Astrocyte (in vitro differentiated cells and primary cell): ENCODE measurements around the gene SPTBN5. TPM values are rescaled to one million over a fixed set of nuclear protein-coding genes. Genes with fewer than 3 reads are reported as not detected.

Experiments used
- DNase-seq: peaks from one replicate; pipeline ENCODE4 v3.0.0-alpha.2; 2010; ENCODE audit warnings: low read depth
- FAIRE-seq: peaks from 2 replicates; lab custom pipeline; 2011; peaks lifted over from hg19 to GRCh38; lab: Jason Lieb, UNC
- H2AFZ ChIP-seq: 2 replicates; pipeline ENCODE4 v1.6.0; 2012; ENCODE audit warnings: low read depth, low read length, inconsistent platforms
- H3K27ac ChIP-seq: 2 replicates; pipeline ENCODE4 v1.5.1; 2011; ENCODE audit warnings: low read depth, low read length, inconsistent platforms
- H3K27me3 ChIP-seq: 2 replicates; pipeline ENCODE4 v1.6.0; 2011; ENCODE audit warnings: low read length, inconsistent platforms; ENCODE audit not compliant: insufficient read depth
- H3K36me3 ChIP-seq: 2 replicates; pipeline ENCODE4 v1.5.1; 2011; ENCODE audit warnings: low read length, inconsistent platforms; ENCODE audit not compliant: insufficient read depth
- H3K4me1 ChIP-seq: 2 replicates; pipeline ENCODE4 v1.5.1; 2011; ENCODE audit warnings: low read length, inconsistent platforms; ENCODE audit not compliant: insufficient read depth
- H3K4me2 ChIP-seq: 2 replicates; pipeline ENCODE4 v1.6.0; 2012; ENCODE audit warnings: low read length, inconsistent platforms
- H3K4me3 ChIP-seq: 2 replicates; pipeline ENCODE4 v1.5.1; 2011; ENCODE audit warnings: low read depth, mild to moderate bottlenecking, low read length, inconsistent platforms; ENCODE audit not compliant: insufficient read depth
- H3K79me2 ChIP-seq: 2 replicates; pipeline ENCODE4 v1.6.0; 2012; ENCODE audit warnings: mild to moderate bottlenecking, low read length, inconsistent platforms; ENCODE audit not compliant: insufficient read depth
- H3K9ac ChIP-seq: 2 replicates; pipeline ENCODE4 v1.6.0; 2012; ENCODE audit warnings: mild to moderate bottlenecking, low read length, inconsistent platforms
- H3K9me3 ChIP-seq: 2 replicates; pipeline ENCODE4 v1.5.1; 2012; ENCODE audit warnings: low read depth, mild to moderate bottlenecking, low read length, inconsistent platforms; ENCODE audit not compliant: insufficient read depth
- H4K20me1 ChIP-seq: 2 replicates; pipeline ENCODE4 v1.6.0; 2012; ENCODE audit warnings: low read length, inconsistent platforms; ENCODE audit not compliant: insufficient read depth
- H3K27ac Mint-ChIP-seq: one replicate; pipeline ENCODE4 v1.8.0; 2021; ENCODE audit warnings: mild to moderate bottlenecking, mixed read lengths; ENCODE audit not compliant: unreplicated experiment
- H3K27me3 Mint-ChIP-seq: one replicate; pipeline ENCODE4 v1.8.0; 2021; ENCODE audit warnings: low read depth, mixed read lengths; ENCODE audit not compliant: unreplicated experiment
- H3K36me3 Mint-ChIP-seq: one replicate; pipeline ENCODE4 v1.8.0; 2021; ENCODE audit warnings: low read depth, mixed read lengths; ENCODE audit not compliant: unreplicated experiment
- H3K4me1 Mint-ChIP-seq: one replicate; pipeline ENCODE4 v1.8.0; 2021; ENCODE audit warnings: low read depth, mixed read lengths; ENCODE audit not compliant: unreplicated experiment
- H3K4me3 Mint-ChIP-seq: one replicate; pipeline ENCODE4 v1.8.0; 2021; ENCODE audit warnings: mild to moderate bottlenecking, moderate library complexity, mixed read lengths; ENCODE audit not compliant: unreplicated experiment
- H3K9me3 Mint-ChIP-seq: one replicate; pipeline ENCODE4 v1.8.0; 2021; ENCODE audit warnings: mild to moderate bottlenecking, mixed read lengths; ENCODE audit not compliant: unreplicated experiment
- CTCF ChIP-seq: IDR thresholded peaks from 2 replicates; pipeline ENCODE4 v1.5.1; 2011; ENCODE audit warnings: low read depth, mild to moderate bottlenecking, inconsistent platforms, low read length, moderate library complexity; ENCODE audit not compliant: insufficient read depth
- EZH2 ChIP-seq: IDR thresholded peaks from 2 replicates; pipeline ENCODE4 v1.6.1; 2012; ENCODE audit warnings: mild to moderate bottlenecking, low read length, inconsistent platforms; ENCODE audit not compliant: insufficient read depth
- total RNA-seq: library from RNA; stranded (reverse); gene quantifications from 2 replicates; pipeline ENCODE4 v1.2.1, GENCODE V29; 2021

Gene SPTBN5
- total RNA-seq, 1 donor from 2014 or later = 5.3 TPM

DNA sequence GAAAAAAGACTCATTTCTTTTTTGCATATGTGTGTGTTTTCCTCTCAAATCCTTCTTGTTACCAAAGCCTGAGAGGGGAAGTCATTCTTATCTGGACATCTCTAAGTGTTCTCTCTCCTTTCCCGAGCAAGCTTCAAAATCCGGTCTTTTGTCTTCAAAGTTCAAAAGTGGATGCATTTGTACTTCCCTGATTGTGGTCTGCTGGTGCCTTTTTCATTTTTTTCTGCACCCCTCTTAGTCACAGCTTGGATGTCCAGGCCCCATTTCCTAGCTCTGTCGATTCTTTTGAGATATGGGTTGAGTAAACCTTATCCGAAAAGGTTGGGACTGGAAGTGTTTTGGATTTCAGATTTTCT lies 43.7 kb upstream of the SPTBN5 start:
- H3K9ac ChIP-seq = peak overlapping the region; percentile 53
- TF ChIP-seq CTCF (no peak), EZH2 (no peak)
- peaks cover 27% of the 10 kb centered on the region for H3K36me3 Mint-ChIP-seq
- H4K20me1 ChIP-seq = no peaks in the 10 kb centered on the region
- DNase-seq (no peak), FAIRE-seq (no peak)
- H2AFZ ChIP-seq = no peak overlapping the region
- no peak overlapping the region for H3K4me2 ChIP-seq
- peak overlapping the region; percentile 80 for H3K27ac ChIP-seq
- H3K4me3 ChIP-seq = no peak overlapping the region
- H3K27me3 ChIP-seq = no peaks in the 10 kb centered on the region
- H3K4me1 Mint-ChIP-seq = peaks cover 70% of the 10 kb centered on the region
- peak overlapping the region; percentile 29 for H3K4me3 Mint-ChIP-seq
- peaks cover 8% of the 10 kb centered on the region for H3K36me3 ChIP-seq
- H3K9me3 Mint-ChIP-seq = no peaks in the 10 kb centered on the region
- no peaks in the 10 kb centered on the region for H3K9me3 ChIP-seq
- H3K79me2 ChIP-seq = peaks cover 25% of the 10 kb centered on the region
- H3K27me3 Mint-ChIP-seq = no peaks in the 10 kb centered on the region
- peaks cover 63% of the 10 kb centered on the region for H3K4me1 ChIP-seq
- H3K27ac Mint-ChIP-seq = no peak overlapping the region

DNA sequence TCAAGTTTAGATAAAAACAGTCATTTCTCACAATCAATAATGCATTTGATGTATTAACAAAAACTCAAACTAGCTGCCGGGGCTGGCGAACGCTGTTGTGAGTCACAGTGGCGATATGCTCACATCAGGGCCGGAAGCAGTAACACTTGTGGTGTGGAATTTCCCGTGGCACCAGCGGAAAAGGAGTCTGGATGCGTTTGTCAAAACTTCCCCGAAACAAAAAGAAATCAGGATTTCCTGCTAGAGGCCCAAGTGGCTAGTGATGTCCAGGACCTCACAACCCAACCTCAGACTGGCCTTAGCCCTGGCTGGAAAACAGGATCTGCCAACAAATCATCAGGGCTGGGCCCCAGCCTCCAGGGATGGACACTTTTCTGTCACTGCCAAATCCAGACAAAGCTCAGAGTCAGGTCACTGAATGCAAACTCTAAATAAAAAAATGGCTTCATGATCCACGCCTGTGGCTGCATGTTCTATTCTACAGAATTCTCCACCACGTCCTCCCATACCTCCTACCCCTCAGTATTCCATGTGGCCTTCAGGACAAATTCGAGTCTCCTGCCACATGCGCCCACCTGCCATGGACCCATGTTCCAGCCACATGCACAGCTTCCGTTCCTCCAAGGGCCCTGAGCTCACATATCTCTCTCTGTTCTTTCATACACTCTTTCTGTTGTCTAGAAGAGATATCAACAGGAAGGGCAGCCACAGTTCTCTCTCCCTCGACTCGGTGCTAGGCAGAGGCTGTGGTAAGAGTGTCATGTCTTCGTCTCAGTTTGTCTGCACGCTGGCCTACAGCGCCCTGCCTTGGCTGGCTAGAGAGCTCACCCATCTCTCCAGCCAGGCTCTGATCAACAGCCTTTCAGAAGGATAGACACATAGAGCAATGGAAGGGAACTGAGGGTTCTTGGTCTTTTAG lies 43.1 kb upstream of the SPTBN5 start:
- Mint-ChIP-seq H3K4me3 (no peak overlapping the region), H3K27me3 (no peaks in the 10 kb centered on the region), H3K4me1 (peaks cover 68% of the 10 kb centered on the region), H3K9me3 (no peaks in the 10 kb centered on the region), H3K27ac (peak overlapping the region; percentile 44), H3K36me3 (peaks cover 27% of the 10 kb centered on the region)
- Histone ChIP-seq H2AFZ (no peak overlapping the region), H3K4me2 (peak overlapping the region; percentile 41), H3K79me2 (peaks cover 26% of the 10 kb centered on the region), H4K20me1 (no peaks in the 10 kb centered on the region), H3K27me3 (no peaks in the 10 kb centered on the region), H3K4me3 (no peak overlapping the region), H3K4me1 (peaks cover 63% of the 10 kb centered on the region), H3K27ac (peak overlapping the region; percentile 80), H3K9ac (peak overlapping the region; percentile 53), H3K36me3 (peaks cover 8% of the 10 kb centered on the region), H3K9me3 (no peaks in the 10 kb centered on the region)
- no peak for TF ChIP-seq CTCF
- no peak for TF ChIP-seq EZH2
- peak; percentile 77 for DNase-seq
- FAIRE-seq = no peak

DNA sequence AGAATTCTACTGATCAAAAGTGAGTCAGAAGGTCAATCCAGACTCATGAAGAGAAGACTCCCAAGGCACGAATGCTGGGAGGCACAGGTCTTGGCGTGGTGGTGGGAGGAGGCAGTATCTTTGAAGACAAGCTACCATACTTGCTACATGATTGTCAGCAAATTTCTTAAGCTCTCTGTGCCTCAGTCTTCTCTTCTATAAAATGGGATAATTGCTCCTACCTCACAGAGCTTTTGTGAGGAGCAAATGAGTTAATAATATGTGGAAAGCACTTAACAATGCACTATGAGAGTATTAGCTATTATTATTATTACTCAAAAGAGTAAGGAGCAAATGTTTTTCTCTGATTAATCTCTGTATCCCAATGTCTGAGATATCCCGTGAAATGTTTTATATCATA lies 42.3 kb upstream of the SPTBN5 start:
- DNase-seq = no peak
- Histone ChIP-seq H3K36me3 (peaks cover 4% of the 10 kb centered on the region), H2AFZ (no peak overlapping the region), H3K9me3 (no peaks in the 10 kb centered on the region), H3K9ac (no peak overlapping the region), H3K27ac (peak overlapping the region; percentile 80), H3K4me1 (peaks cover 58% of the 10 kb centered on the region), H3K79me2 (peaks cover 21% of the 10 kb centered on the region), H4K20me1 (no peaks in the 10 kb centered on the region), H3K4me2 (no peak overlapping the region), H3K4me3 (no peak overlapping the region), H3K27me3 (no peaks in the 10 kb centered on the region)
- H3K9me3 Mint-ChIP-seq = no peaks in the 10 kb centered on the region
- peak overlapping the region; percentile 44 for H3K27ac Mint-ChIP-seq
- H3K4me3 Mint-ChIP-seq = no peak overlapping the region
- H3K4me1 Mint-ChIP-seq = peaks cover 63% of the 10 kb centered on the region
- H3K27me3 Mint-ChIP-seq = no peaks in the 10 kb centered on the region
- peaks cover 27% of the 10 kb centered on the region for H3K36me3 Mint-ChIP-seq
- FAIRE-seq = no peak
- TF ChIP-seq EZH2 = no peak
- no peak for TF ChIP-seq CTCF
